Lower lobe of right lung (tissue), 2 donors: ENCODE results near the gene BAHCC1. TPM values are rescaled to one million over a fixed set of nuclear protein-coding genes. Genes with fewer than 3 reads are reported as not detected.

Experiments used
- ATAC-seq, 2 donors: fragments of 200-7000 bp; cut with Tn5 transposase; one replicate each; pipeline ENCODE4 v1.9.1; 2020 to 2022; ENCODE audit warnings: mild to moderate bottlenecking in 2 of 2, moderate library complexity in 2 of 2
- DNase-seq: peaks from one replicate; pipeline ENCODE4 v3.0.0-alpha.2; 2020
- H3K27ac ChIP-seq: fragments of 200-600 bp; one replicate; pipeline ENCODE4 v1.8.0; 2022
- H3K27me3 ChIP-seq: fragments of 200-600 bp; one replicate; pipeline ENCODE4 v1.8.0; 2022; ENCODE audit warnings: low read depth
- H3K36me3 ChIP-seq: fragments of 200-600 bp; one replicate; pipeline ENCODE4 v1.8.0; 2022; ENCODE audit warnings: mild to moderate bottlenecking
- H3K4me1 ChIP-seq: fragments of 200-600 bp; one replicate; pipeline ENCODE4 v1.8.0; 2022
- H3K4me3 ChIP-seq: fragments of 200-600 bp; one replicate; pipeline ENCODE4 v1.8.0; 2022; ENCODE audit warnings: mild to moderate bottlenecking
- H3K9me3 ChIP-seq: fragments of 200-600 bp; one replicate; pipeline ENCODE4 v1.8.0; 2022
- intact Hi-C: fragments of 100-400 bp; cut with DNase I; formaldehyde crosslinking; loops from one replicate; pipeline ENCODE4 v1.11.0; 2022
- total RNA-seq: library from RNA; stranded (reverse); fragmentation: NEBNext Ultra II Directional; extraction: Animal tissue kit (Norgen Biotek cat#: 25700); gene quantifications from one replicate; pipeline ENCODE4 v1.2.1, GENCODE V29; 2021
- TF ChIP-seq, protein P1 (sequence below): fragments of 200-600 bp; IDR thresholded peaks from one replicate; pipeline ENCODE4 v1.8.0; 2022; ENCODE audit warnings: antibody characterized with exemption, mild to moderate bottlenecking
- donor health status: DM: no; HTN: yes; CAD: no; lungs with severe emphysema.

BAHCC1 gene
- total RNA-seq, 1 donor from 2014 or later, result 19.9 TPM

DNA sequence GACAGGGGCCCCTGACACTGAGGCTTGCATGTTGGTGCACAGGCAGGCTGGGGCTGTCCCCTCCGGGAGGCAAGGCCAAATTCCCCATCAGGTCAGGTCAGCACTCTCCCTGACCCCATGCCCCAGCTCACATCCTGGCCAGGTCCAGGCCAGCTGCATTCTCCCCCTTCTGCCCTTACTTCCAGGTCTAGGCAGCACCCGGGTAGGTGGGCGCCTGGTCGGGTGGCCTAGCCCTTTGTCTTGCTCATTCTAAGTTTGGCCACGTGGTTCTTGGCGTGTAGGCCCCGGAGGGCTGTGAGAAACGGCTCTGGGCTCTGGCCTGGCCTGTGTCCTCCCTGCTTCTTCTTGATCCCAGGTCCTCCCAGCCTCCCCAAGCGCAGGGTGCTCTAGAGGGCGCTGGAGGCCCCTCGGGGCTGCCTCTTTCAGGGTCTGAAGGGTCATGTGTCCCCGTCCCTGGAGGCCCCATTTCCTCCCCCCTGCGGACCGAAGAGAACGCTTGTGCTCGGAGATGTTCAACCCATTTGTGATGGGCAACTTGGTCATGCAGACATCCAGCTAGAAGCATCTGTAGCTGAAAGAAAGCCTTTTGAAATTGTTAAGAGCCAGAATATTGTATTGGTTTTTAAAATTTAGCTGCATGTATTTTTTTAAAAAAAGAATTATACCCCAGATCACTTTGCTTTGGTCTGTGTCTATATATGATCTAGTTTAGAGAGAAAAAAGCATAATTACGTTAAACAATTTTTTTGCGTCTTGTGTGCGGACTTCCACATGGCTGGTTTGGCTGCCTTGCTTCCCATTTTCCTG is 6.7 kb downstream of the BAHCC1 start:
- peak; percentile 12 to 44 for ATAC-seq
- Histone ChIP-seq H3K4me1 (peaks cover 75% of the 10 kb centered on the region), H3K36me3 (no peaks in the 10 kb centered on the region), H3K27ac (peak overlapping the region; percentile 98), H3K4me3 (peak overlapping the region; percentile 28), H3K9me3 (no peaks in the 10 kb centered on the region), H3K27me3 (no peaks in the 10 kb centered on the region)
- no peak for DNase-seq
- intact Hi-C loops, result no loop called here
- TF ChIP-seq, protein P1, sequence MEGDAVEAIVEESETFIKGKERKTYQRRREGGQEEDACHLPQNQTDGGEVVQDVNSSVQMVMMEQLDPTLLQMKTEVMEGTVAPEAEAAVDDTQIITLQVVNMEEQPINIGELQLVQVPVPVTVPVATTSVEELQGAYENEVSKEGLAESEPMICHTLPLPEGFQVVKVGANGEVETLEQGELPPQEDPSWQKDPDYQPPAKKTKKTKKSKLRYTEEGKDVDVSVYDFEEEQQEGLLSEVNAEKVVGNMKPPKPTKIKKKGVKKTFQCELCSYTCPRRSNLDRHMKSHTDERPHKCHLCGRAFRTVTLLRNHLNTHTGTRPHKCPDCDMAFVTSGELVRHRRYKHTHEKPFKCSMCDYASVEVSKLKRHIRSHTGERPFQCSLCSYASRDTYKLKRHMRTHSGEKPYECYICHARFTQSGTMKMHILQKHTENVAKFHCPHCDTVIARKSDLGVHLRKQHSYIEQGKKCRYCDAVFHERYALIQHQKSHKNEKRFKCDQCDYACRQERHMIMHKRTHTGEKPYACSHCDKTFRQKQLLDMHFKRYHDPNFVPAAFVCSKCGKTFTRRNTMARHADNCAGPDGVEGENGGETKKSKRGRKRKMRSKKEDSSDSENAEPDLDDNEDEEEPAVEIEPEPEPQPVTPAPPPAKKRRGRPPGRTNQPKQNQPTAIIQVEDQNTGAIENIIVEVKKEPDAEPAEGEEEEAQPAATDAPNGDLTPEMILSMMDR, result peak; percentile 29

DNA sequence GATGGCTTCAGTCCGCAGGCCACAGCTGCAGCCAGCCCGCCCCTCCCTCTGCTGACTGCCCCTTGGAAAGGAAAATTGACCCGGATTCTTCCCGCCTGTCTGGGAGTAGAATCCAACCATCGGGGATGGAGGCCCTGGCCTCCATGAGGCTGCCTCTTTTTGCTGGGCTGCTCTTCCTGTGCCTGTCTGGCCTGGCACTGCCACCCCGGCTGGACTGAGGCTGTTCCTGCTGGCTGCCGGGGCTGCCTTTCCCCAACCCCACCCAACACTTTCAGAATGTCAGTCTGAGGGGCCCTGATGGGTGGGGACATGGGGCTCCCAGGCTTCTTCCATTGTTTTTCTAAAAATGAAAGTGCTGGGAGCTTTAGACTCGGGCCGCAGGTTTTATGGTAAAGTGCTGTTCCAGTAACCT is 7.3 kb downstream of the BAHCC1 start:
- TF ChIP-seq, protein P1, result no peak
- Histone ChIP-seq H3K27me3 (no peaks in the 10 kb centered on the region), H3K9me3 (no peaks in the 10 kb centered on the region), H3K4me1 (peaks cover 75% of the 10 kb centered on the region), H3K27ac (peak overlapping the region; percentile 98), H3K36me3 (no peaks in the 10 kb centered on the region), H3K4me3 (peak overlapping the region; percentile 28)
- ATAC-seq (no peak), DNase-seq (no peak)
- intact Hi-C loops, result no loop called here

DNA sequence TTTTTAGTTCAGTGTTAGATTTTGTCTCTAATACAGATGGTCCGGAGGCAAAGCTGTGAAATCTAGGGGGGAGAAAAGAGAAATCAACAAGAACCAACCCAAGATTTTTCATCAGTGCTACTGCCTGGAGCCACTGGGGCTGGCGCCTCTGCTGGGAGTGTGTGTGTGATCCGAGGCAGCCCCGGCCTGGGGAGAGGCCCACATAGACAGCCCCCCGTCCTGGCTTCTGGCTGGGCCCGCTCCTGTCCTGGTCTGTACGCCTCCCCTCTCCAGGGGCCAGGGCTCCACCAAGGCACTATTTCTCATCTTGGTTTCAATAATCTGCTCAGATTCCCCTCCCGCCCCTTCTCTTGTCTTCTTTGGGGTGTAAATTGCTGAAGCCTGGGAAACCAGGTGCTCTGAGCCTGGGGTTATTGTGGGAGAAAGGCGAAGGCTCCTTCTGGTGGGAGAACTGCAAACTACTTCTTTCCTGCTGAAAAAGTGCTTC is 7.8 kb downstream of the BAHCC1 start:
- Histone ChIP-seq H3K27me3 (no peaks in the 10 kb centered on the region), H3K36me3 (no peaks in the 10 kb centered on the region), H3K4me1 (peaks cover 71% of the 10 kb centered on the region), H3K27ac (peak overlapping the region; percentile 98), H3K9me3 (no peaks in the 10 kb centered on the region), H3K4me3 (peak overlapping the region; percentile 28)
- TF ChIP-seq, protein P1, result no peak
- intact Hi-C loops, result no loop called here
- no peak for ATAC-seq
- DNase-seq, result no peak

DNA sequence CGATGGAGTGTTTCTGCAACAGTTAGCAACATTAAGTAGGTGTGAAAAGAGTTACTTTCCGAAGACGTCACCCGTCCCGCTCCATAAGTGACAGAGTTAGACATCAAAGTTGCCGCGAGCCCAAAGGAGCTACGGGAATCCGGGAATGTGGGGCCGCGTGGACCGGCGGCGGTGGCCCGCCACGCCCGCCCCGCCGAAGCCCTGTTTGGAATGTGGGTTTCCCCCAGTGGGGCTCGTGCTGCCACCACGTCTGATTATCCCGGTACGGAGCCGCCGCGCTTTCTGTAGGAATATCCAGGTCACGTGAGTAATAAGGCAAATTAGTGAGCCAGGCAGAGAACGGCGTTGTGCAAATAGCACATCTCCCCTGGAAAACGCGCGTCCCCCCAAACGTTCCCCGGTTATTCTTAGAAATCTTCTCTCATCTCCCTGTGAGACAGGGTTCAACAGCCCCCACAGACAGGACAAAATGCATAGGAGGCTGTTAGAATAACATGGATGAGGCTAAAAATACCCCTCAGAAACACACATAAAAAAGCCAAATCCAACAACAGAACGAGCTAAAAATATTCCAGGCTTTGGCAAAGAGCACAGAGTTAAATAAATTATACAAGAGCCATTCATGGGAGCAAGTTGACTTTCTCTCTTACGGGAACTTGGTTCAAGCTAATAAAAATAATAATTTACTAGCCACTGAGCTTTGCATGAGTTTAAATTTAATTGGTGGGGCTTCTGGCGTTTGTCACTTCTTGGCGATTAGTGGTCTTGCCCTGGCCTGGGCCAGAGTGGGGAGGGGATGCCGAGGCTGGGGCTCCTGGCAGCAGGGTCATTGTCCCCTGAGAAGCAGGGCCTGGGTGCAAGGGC is 8.6 kb downstream of the BAHCC1 start:
- ATAC-seq (peak; percentile 5 to 27), DNase-seq (no peak)
- no peaks in the 10 kb centered on the region for H3K9me3 ChIP-seq
- no peaks in the 10 kb centered on the region for H3K27me3 ChIP-seq
- TF ChIP-seq, protein P1, result no peak
- peak overlapping the region; percentile 98 for H3K27ac ChIP-seq
- peak overlapping the region; percentile 28 for H3K4me3 ChIP-seq
- intact Hi-C loops, result no loop called here
- H3K4me1 ChIP-seq, result peaks cover 63% of the 10 kb centered on the region
- H3K36me3 ChIP-seq, result no peaks in the 10 kb centered on the region

DNA sequence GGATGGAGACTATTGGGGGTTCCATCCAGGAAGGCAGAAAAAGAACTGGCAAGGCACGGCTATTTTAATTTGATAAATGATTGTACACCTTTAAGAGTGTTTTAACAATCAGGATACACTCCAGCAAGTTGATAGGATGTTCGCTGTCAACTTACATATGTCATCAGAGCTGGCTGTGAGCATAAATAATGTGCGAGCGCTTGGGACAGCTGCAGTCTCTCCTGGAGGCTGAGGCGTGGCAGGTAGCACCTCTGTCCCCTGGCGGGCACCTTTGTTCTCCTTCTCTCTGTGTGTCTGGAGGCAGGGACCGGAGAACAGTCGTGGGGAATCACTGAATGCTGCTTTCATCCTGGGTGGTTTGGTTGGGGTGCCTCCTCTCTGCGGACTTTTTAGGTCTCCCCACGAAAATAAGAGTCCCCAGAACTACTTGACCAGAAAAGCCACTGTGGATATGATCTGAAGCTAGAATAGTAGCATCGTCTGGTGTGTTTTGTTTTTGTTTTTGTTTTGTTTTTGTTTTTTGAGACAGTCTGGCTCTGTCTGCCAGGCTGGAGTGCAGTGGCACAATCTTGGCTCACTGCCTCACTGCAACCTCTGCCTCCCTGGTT is 9.4 kb downstream of the BAHCC1 start:
- DNase-seq (no peak), ATAC-seq (no peak)
- intact Hi-C loops, result no loop called here
- Histone ChIP-seq H3K4me3 (peak overlapping the region; percentile 28), H3K36me3 (no peaks in the 10 kb centered on the region), H3K27me3 (no peaks in the 10 kb centered on the region), H3K4me1 (peaks cover 70% of the 10 kb centered on the region), H3K9me3 (no peaks in the 10 kb centered on the region), H3K27ac (peak overlapping the region; percentile 98)
- TF ChIP-seq, protein P1, result no peak
